HG02610 (cell line): ENCODE measurements around the gene SORL1.
"Not testable (repeated sequence)": the region's sequence is repeated elsewhere in the genome, so short reads cannot be mapped to it uniquely, and the experiment has no call there.

Source experiments
- ATAC-seq: cut with Tn5 transposase; IDR thresholded peaks from one replicate; pipeline ENCODE4 v1.9.1; 2021; ENCODE audit warnings: mild to moderate bottlenecking, moderate library complexity; ENCODE audit not compliant: unreplicated experiment

The SORL1 gene

DNA sequence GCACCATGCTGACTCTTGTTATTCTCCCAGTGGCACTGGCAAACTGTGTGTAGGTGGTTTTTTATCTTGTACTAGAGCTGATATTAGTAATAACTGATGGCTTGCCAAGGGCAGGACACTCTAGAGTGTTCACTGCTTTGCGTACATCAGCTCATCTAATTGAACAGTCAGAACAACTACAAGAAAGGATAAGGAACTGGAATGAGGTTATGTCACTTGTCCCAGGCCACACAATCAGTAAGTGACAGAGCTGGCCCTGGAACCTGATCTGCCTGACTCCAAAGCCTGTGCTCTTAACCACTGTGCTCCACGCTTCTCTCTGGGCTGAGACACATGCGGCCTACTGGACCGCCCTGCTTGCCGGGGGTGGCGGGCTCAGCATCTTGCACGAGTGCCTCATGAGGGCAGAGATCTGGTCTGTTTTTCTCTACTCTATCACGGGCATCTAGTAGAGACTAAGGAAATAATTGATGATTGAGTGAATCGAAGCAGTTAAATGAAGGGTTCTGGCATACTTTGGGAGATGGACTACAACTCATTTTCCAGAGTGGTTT, 156.5 kb downstream of the SORL1 start:
- ATAC-seq: no peak

DNA sequence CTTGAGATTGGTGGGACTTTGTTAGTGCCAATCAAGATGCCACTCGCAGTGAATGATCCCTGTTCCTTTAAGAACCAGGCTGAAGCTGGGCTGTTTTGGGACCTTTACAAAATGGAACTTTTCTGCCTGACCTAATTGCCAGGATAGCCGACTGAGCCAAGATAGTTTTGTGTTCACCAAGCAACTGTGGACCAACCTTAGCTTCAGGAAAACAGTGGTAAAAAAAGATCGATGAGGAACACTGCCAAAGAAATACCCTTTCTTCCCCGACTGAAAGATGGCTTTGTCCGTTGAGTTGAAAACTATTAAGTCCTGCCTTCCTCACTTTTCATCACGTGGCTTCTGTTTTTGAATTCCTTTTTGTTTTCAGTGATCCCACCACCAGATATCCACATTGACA, 158.6 kb downstream of the SORL1 start:
- ATAC-seq: no peak

DNA sequence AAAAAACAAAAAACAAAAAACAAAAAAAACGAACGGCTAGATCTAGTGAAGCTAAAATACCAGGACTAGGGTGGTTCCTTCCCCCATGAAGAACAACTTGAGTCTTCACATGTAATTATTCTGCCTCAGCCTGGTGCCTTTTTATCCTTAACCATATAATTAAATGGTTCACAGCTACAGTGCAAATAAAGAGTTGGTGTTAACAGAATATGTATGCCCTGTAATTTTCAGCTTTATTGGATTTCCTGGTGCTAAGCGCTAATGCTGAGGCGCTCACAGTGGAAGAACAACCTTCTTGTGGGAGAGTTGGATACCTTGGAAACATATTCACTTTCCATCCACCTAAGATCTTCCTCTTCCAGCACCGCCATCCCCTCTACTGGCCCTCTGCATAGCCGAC, 159.1 kb downstream of the SORL1 start:
- ATAC-seq: no peak

DNA sequence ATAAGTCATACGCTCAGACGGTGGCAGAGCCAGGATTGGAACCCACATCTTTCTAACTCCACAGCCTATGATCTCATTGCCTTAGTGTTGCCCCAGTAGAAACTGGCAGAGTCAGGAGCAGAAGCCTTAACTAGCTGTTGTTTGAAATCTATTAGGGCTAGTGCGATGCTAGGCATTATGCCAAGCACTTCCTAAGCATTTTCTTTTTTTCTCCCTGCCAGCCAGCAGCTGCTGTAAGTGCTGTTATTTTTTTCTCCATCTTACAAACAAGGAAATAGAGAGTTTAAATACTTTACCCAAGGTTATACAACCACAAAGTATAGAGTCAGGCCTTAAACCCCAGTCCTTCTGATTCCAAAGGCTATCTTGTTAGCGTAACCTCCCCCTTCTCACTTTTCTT, 161.6 kb downstream of the SORL1 start:
- ATAC-seq: no peak

DNA sequence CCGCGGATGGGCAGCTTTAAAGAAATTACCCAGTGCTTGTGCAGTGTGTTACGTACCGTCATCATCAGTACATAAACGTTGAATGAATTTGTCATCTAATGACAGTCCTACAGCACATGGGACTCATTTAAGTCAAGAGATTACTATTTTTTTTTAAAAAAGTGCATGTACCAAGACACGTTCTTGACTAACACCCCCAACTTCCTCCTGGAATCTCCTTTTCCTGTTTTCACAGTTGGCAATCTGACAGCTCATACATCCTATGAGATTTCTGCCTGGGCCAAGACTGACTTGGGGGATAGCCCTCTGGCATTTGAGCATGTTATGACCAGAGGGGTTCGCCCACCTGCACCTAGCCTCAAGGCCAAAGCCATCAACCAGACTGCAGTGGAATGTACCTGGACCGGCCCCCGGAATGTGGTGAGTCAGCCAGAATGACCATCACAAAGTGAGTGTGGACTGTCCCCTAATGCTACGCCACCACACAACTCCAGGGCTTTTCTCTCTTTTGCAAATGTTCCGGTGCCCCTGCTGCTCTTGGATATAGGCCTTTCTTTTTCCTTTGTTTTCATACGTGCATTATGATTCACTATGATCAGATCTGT, 162.6 kb downstream of the SORL1 start:
- ATAC-seq: no peak

DNA sequence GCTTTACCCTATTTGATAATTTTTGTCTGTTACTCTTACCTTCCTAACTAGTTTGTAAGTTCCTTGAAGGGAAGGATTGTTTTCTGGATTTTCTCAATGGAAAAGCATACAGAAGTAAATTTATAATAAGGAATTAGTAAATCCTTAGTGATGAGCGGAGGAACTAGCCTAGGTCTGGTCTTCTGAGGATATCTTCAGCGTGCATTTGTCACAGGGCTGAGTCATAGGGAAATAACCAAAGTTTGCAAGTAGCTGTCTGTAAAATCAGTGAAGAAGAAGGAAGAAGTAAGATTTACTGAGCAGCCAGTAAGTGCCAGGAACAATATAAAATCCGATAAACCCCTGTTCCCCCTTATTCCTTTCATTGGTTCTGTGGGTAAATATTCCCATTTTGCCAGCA, 163.4 kb downstream of the SORL1 start:
- ATAC-seq: no peak

- ATAC-seq: no peak
Measured at GRCh38 chr11:121618516-121618915, 166.4 kb downstream of the SORL1 start.

DNA sequence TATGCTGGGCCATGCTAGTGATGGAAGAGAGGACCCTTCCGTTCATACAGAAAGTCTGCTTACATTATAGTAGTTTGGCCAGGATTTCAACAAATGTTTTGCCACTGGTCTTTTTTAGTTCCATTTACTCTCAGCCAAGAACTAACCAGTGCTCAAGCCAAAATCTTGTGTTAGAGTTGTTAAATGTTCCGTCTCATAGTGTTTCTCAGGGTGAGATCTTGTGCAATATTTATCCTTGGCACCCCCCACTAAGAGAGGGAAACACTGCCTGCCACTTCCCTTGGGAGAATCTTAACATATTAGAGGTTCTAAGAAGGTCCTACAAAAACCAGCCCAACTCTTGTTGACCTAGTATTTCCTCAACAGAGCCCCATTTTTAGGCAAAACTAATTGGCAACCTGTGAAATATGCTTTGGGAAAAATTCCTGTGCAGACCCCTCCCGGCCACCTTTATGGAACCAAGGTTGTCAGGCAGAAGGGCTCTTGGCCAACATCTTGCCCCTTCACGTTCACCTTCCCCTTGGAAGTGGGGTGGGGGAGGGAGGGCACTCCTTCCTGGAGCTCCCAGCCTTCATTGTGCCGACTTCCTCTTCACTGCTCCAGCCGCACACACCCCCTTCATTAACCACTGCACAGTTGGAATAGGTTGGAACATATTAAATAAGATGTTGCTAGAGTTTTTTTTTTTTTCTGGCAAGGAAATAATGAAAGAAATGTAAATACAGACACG, 173.8 kb downstream of the SORL1 start:
- ATAC-seq: no peak

DNA sequence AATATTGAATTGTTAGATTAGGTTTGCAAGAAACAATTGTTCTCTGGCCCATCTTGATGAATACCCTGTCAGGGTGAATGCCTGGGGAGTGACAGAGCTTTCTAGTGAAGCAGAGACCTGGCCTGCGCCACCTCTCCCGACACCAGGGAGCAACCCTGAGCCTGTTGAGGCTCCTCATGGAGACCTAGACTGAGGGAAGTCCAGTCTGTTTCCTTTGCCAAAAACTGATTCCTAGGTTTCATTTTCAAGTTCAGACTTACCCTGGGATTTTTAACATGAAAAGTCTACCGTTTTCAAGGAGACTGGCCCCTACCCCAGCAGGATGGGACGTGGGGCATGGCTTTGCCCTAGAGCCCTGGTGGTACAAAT, 174.4 kb downstream of the SORL1 start:
- ATAC-seq: no peak

- ATAC-seq: no peak
Measured at GRCh38 chr11:121626980-121627379, 174.9 kb downstream of the SORL1 start.

- no peak for ATAC-seq
Measured at GRCh38 chr11:121630041-121630440, 177.9 kb downstream of the SORL1 start.

DNA sequence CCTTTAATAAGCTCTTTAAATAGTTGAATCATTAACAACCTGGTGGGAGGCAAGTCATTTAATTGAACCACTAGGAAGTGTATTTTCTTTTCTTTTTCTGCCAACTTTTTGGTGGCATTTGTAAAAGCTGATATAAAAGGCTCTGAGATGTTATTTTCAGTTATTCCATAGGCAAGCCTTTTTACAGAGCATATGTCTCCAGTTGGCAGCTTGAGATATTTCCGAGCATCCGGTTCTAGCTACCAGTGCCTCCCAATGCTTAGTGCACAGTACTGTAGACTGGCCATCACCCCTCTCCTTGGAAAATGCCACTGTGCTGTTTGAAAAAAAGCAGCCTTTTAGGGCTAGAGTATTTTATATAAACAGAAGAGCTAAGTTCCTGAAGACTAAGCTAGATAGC, 179.3 kb downstream of the SORL1 start:
- no peak for ATAC-seq

DNA sequence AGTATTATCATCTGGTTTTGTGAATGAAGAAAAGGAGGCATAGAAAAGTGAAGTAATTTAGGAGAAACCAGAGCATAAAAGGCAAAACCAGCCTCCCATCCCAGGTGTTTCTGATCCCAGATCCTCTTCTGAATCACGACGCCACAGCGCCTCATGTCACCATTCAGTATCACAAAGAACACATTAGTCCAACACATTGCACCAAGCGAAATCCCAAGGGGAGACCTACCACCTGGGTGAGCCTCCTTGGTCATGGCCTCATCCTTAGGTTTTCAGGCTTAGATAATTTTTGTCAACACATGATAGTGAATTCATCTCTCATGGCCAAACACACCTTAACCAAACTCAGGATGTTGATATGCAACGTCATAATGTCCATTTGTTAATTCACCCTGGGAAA, 182.2 kb downstream of the SORL1 start:
- ATAC-seq: no peak

- no peak for ATAC-seq
Measured at GRCh38 chr11:121634889-121635288, 182.8 kb downstream of the SORL1 start.

DNA sequence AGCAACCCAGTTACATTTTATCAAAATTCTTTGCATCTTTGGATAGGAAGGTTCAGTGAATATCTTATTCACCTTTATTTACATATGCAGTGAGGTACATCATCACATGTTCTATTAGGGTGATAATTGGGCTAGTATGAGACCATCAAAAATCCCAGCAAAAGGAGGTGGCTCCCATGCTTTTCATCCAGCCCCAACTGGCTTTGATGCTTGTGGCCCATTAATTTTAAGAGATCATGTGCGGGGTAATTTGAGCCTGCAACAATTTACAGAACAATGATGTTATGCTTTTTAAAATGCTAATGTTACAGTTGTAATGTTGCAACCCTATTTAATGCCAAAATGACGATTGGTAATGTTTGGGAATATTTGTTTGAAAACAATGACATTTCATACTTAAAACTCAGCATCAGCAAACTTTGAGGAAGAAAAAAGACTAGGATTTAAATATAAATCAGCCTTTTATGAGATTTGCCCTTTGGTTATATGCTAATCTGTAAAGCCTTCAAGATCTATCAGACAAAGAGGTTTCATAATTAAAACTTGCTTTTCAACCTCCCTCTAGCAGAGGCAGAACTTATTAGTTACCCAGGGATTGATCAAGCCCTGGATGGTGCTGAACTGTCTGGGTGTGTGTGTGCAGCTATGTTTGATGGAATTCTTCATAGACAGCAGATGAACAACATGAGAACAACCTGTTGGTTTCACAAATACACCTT, 184.1 kb downstream of the SORL1 start:
- ATAC-seq: no peak

GRCh38 chr11:121636800-121637176, 184.7 kb downstream of the SORL1 start:
- ATAC-seq: no peak

DNA sequence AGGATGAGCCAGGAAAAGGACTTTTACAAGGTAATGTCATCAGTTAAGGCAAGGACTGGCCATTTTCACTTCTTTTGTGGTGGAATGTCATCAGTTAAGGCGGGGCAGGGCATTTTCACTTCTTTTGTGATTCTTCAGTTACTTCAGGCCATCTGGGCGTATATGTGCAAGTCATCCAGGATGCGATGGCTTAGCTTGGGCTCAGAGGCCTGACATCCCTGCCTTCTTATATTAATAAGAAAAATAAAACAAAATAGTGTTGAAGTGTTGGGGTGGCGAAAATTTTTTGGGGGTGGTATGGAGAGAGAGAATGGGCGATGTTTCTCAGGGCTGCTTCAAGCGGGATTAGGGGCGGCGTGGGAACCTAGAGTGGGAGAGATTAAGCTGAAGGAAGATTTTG, 185.5 kb downstream of the SORL1 start:
- not testable (repeated sequence) for ATAC-seq

DNA sequence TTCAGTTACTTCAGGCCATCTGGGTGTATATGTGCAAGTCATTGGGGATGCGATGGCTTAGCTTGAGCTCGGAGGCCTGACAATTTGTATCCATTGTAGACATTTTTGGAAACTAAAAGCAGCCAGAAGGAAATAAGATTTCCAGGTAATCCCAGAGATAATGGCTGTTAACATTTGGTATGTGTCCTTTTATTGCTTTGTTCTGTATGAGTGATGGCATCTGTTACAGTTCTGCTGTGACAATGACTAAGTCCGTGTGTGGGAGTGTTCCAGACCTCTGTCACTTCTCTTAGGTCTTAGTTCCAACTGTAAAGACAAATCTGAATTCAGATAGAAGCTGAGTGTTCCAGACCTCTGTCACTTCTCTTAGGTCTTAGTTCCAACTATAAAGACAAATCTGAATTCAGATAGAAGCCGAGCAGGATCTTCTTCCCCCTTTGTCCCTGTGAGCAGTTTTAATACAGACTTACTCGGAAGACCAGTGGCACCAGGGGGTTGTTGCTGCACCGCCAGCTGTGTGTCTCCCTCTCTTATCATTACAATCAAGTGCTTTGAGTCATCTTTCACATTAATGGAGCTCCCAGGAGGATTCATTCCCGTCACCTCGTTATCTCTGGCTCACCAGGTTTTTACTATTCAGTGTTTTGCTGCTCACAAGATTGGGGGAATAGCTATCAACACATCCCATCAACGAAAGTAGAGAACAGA, 191.5 kb downstream of the SORL1 start:
- no peak for ATAC-seq

GRCh38 chr11:121644187-121644512, 192.0 kb downstream of the SORL1 start:
- ATAC-seq: no peak

DNA sequence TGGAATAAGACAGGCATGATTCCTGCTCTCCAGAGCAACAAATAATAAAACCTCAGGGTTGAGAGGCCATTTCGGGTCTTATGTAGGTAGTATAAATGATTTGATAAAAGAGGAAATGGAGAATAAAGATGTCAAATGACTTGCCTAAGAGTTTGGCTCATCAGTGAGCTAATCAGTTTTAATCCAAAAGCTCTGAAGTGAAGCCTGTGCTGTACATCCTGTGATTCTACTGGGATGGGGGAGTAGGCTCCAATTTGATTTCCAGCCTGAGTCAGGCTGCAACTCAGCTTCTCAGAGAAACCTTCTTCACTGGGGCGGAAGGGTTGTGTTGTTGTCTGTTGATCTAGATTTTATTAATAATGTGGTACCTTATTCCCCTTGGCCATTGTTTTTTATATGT, 192.9 kb downstream of the SORL1 start:
- no peak for ATAC-seq

DNA sequence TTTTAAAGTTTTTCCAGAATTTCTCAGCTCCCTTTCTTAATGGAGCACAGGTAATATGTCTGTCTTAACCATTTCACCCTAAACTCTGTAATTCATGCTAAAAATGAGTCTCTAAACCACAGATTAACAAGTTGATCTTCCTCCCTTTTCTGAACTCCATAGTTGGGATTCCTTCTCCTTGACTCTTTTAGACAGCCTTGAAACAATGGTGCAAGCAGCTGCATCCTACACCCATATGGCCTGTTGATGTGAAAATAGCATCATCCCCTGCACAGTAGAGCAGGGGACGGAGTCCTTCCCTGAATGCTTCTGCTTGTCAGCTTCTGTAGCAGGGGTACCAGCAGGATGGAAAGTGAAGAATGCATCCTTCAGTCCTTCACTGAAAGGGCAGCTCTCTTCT, 193.5 kb downstream of the SORL1 start:
- ATAC-seq: no peak

DNA sequence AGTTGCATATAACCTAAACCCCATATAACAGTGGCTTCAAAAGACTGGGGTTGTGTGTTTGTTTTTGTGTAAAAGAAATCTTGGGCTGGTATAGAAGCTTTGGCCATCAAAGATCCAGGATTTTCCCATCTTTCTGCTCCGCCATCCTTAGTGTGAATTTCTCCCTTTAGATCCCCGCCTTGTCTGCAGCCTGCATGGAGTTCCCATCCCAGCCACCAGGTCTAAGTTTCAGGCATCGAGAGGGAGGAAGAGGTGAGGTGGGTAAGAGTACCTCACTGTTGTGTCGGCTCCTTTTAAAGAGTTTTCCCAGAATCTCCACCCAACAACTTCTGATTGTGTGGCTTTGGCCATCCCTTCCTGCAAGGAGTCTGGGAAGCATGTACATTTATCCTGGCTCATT, 196.2 kb downstream of the SORL1 start:
- no peak for ATAC-seq
